Transverse colon (tissue), 4 donors: ENCODE data around the gene OR5H14.

Experiments
- POLR2A ChIP-seq: fragments of 450-650 bp; IDR thresholded peaks from one replicate; pipeline ENCODE4 v1.6.1; 2016; ENCODE audit warnings: antibody characterized with exemption, mild to moderate bottlenecking, moderate library complexity
- POLR2AphosphoS5 ChIP-seq, 3 donors: sonication (generic); formaldehyde crosslinking; IDR thresholded peaks; one replicate each; pipeline ENCODE4 v1.6.1; 2016; ENCODE audit warnings: antibody characterized with exemption in 3 of 3
- TF ChIP-seq, protein P1 (sequence below), 5 experiments: fragments of 200-600 bp in 3 of 5; fragments of 450-650 bp in 2 of 5; sonication (generic) in 3 of 5; IDR thresholded peaks; 1 replicate in 2 of 5; 2 replicates in 3 of 5; pipeline ENCODE4 v1.5.1; 2016 to 2017; ENCODE audit warnings: antibody characterized with exemption in 5 of 5, inconsistent platforms in 3 of 5, mild to moderate bottlenecking in 2 of 5, moderate library complexity in 1 of 5

DNA sequence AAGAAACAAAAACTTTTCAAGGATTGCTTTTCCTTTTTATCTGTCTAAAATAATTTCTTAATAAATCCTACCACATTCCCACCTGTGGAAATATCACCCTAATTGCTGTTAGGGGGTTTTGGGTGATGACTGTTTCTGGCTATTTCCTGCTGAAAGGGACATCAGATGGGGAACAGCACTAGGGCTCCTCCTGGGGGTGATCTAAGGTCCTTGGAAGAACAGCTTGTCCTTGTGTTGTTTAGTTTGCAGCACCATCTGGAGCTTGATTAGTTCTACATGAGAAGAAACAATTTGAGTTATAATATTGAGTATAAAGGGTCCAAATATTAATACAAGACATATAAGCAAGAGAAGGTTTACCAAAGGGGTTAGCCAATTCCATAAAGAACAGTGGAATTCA lies 37.9 kb downstream of the OR5H14 start:
- TF ChIP-seq, protein P1, sequence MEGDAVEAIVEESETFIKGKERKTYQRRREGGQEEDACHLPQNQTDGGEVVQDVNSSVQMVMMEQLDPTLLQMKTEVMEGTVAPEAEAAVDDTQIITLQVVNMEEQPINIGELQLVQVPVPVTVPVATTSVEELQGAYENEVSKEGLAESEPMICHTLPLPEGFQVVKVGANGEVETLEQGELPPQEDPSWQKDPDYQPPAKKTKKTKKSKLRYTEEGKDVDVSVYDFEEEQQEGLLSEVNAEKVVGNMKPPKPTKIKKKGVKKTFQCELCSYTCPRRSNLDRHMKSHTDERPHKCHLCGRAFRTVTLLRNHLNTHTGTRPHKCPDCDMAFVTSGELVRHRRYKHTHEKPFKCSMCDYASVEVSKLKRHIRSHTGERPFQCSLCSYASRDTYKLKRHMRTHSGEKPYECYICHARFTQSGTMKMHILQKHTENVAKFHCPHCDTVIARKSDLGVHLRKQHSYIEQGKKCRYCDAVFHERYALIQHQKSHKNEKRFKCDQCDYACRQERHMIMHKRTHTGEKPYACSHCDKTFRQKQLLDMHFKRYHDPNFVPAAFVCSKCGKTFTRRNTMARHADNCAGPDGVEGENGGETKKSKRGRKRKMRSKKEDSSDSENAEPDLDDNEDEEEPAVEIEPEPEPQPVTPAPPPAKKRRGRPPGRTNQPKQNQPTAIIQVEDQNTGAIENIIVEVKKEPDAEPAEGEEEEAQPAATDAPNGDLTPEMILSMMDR (IDR thresholded peaks at IDR 0.05) = no peak
- TF ChIP-seq POLR2AphosphoS5 (IDR thresholded peaks at IDR 0.05) (no peak), POLR2A (no peak)
